GM19468 (cell line): ENCODE data around the gene UBR4.

Experiments used
- ATAC-seq: cut with Tn5 transposase; IDR thresholded peaks from one replicate; pipeline ENCODE4 v1.9.1; 2021; ENCODE audit warnings: mild to moderate bottlenecking, moderate library complexity, moderate number of reproducible peaks; ENCODE audit not compliant: unreplicated experiment; ENCODE audit errors: extremely low read depth

The UBR4 gene

GRCh38 chr1:19110257-19110927 lies 99.7 kb downstream of the UBR4 start:
- ATAC-seq, result no peak

GRCh38 chr1:19109545-19109944 lies 100.5 kb downstream of the UBR4 start:
- no peak for ATAC-seq

GRCh38 chr1:19101244-19101643 lies 108.8 kb downstream of the UBR4 start:
- ATAC-seq, result no peak

GRCh38 chr1:19100028-19100427 lies 110.0 kb downstream of the UBR4 start:
- no peak for ATAC-seq

- no peak for ATAC-seq
Observed at GRCh38 chr1:19096990-19097389, 113.1 kb downstream of the UBR4 start.

GRCh38 chr1:19096036-19096833 lies 113.8 kb downstream of the UBR4 start:
- no peak for ATAC-seq

- no peak for ATAC-seq
Observed at GRCh38 chr1:19091196-19091953, 118.7 kb downstream of the UBR4 start.

- ATAC-seq, result no peak
Observed at GRCh38 chr1:19089524-19089923, 120.5 kb downstream of the UBR4 start.

- ATAC-seq, result no peak
Observed at GRCh38 chr1:19088717-19089442, 121.2 kb downstream of the UBR4 start.

GRCh38 chr1:19087737-19088594 lies 122.1 kb downstream of the UBR4 start:
- no peak for ATAC-seq

- no peak for ATAC-seq
Observed at GRCh38 chr1:19087017-19087736, 122.9 kb downstream of the UBR4 start.

GRCh38 chr1:19086176-19086875 lies 123.7 kb downstream of the UBR4 start:
- ATAC-seq, result no peak

- ATAC-seq, result no peak
Observed at GRCh38 chr1:19084206-19084738, 125.8 kb downstream of the UBR4 start.

- ATAC-seq, result no peak
Observed at GRCh38 chr1:19083081-19083480, 127.0 kb downstream of the UBR4 start.

GRCh38 chr1:19081218-19081893 lies 128.7 kb downstream of the UBR4 start:
- ATAC-seq, result no peak

- no peak for ATAC-seq
Observed at GRCh38 chr1:19080721-19081120, 129.3 kb downstream of the UBR4 start.
